CD4-positive, alpha-beta T cell (primary cell): ENCODE measurements around the gene NPRL2. TPM values are rescaled to one million over a fixed set of nuclear protein-coding genes. Genes with fewer than 3 reads are reported as not detected.

Source experiments
- ATAC-seq: fragments of 200-7000 bp; cut with Tn5 transposase; one replicate; pipeline ENCODE4 v1.10.0; 2022; ENCODE audit warnings: mild to moderate bottlenecking; ENCODE audit not compliant: poor library complexity
- CTCF ChIA-PET: fragments of 350-600 bp; sonication (Branson Sonifier 250); formaldehyde crosslinking; loops from one replicate; lab custom pipeline; 2021; ENCODE audit warnings: antibody characterized with exemption, inconsistent platforms; lab: Charles Lee
- POLR2A ChIA-PET: fragments of 350-600 bp; sonication (Branson Sonifier 250); formaldehyde crosslinking; loops from one replicate; lab custom pipeline; 2021; ENCODE audit warnings: antibody characterized with exemption, inconsistent platforms; lab: Charles Lee
- DNase-seq, 14 experiments: peaks; one replicate each; pipeline ENCODE4 v3.0.0-alpha.2; 2013 to 2020; ENCODE audit warnings: mixed read lengths in 2 of 14
- H3K27ac ChIP-seq, 2 donors: one replicate each; pipeline versions ENCODE4 v1.5.1 to v1.7.0; 2013; ENCODE audit warnings: low read length in 2 of 2, low read depth in 1 of 2, mild to moderate bottlenecking in 1 of 2
- H3K27me3 ChIP-seq, 2 experiments: 1 replicate in 1 of 2; 2 replicates in 1 of 2; pipeline versions ENCODE4 v1.6.1 to v1.7.0; 2013; ENCODE audit warnings: low read length in 2 of 2, control low read depth in 1 of 2, mild to moderate bottlenecking in 1 of 2, moderate library complexity in 1 of 2; ENCODE audit not compliant: insufficient read depth in 2 of 2, control insufficient read depth in 1 of 2
- H3K36me3 ChIP-seq: one replicate; pipeline ENCODE4 v1.6.1; 2013; ENCODE audit warnings: low read length, control low read depth; ENCODE audit not compliant: insufficient read depth
- H3K4me1 ChIP-seq: one replicate; pipeline ENCODE4 v1.6.1; 2013; ENCODE audit warnings: low read length, control low read depth; ENCODE audit not compliant: insufficient read depth
- H3K4me3 ChIP-seq: one replicate; pipeline ENCODE4 v1.5.1; 2013; ENCODE audit warnings: mild to moderate bottlenecking, low read length, moderate library complexity
- H3K9me3 ChIP-seq, 2 experiments: 1 replicate in 1 of 2; 2 replicates in 1 of 2; pipeline versions ENCODE4 v1.6.1 to v1.7.0; 2013; ENCODE audit warnings: low read length in 2 of 2, mild to moderate bottlenecking in 2 of 2, control low read depth in 1 of 2, moderate library complexity in 1 of 2; ENCODE audit not compliant: control insufficient read depth in 1 of 2, insufficient read depth in 1 of 2
- H3K27ac Mint-ChIP-seq: one replicate; pipeline ENCODE4 v1.8.0; 2020; ENCODE audit warnings: mixed read lengths
- H3K27me3 Mint-ChIP-seq: one replicate; pipeline ENCODE4 v1.8.0; 2021; ENCODE audit warnings: mixed read lengths
- H3K36me3 Mint-ChIP-seq: one replicate; pipeline ENCODE4 v1.8.0; 2021; ENCODE audit warnings: low read depth, mixed read lengths
- H3K4me1 Mint-ChIP-seq: one replicate; pipeline ENCODE4 v1.8.0; 2021; ENCODE audit warnings: low read depth, mixed read lengths
- H3K4me3 Mint-ChIP-seq: one replicate; pipeline ENCODE4 v1.8.0; 2020; ENCODE audit warnings: mild to moderate bottlenecking, mixed read lengths
- H3K9me3 Mint-ChIP-seq: one replicate; pipeline ENCODE4 v1.8.0; 2020; ENCODE audit warnings: mixed read lengths
- CTCF ChIP-seq: fragments of 200-600 bp; IDR thresholded peaks from one replicate; pipeline ENCODE4 v1.8.0; 2022; ENCODE audit warnings: antibody characterized with exemption, mild to moderate bottlenecking
- intact Hi-C, 2 experiments: fragments of 100-400 bp; cut with DNase I in 1 of 2; cut with micrococcal nuclease in 1 of 2; formaldehyde crosslinking; loops; one replicate each; pipeline versions ENCODE4 v1.15.1 to v1.9.0; 2023 to 2025; cut with DNase I, micrococcal nuclease
- total RNA-seq, 174 experiments: library from RNA in 2 of 174; stranded (reverse) in 2 of 174; gene quantifications; one replicate each; pipeline ENCODE4 v1.2.3 and lab custom pipeline; 2021 to 2026

Gene NPRL2
- total RNA-seq, 2 experiments from 2014 or later = 29.4 to 33.2 TPM

GRCh38 chr3:50378024-50378423, 27.4 kb upstream of the NPRL2 start:
- ChIA-PET POLR2A (no interaction called here), CTCF (no interaction called here)
- no peak for TF ChIP-seq CTCF
- DNase-seq (no peak), ATAC-seq (no peak)
- H3K27me3 Mint-ChIP-seq = no peaks in the 10 kb centered on the region
- no peak overlapping the region for H3K4me3 Mint-ChIP-seq
- no peaks in the 10 kb centered on the region for H3K36me3 ChIP-seq
- no peaks in the 10 kb centered on the region for H3K27me3 ChIP-seq
- no peaks in the 10 kb centered on the region for H3K36me3 Mint-ChIP-seq
- H3K27ac ChIP-seq = no peak overlapping the region
- H3K9me3 ChIP-seq = no peaks in the 10 kb centered on the region
- H3K4me1 Mint-ChIP-seq = peaks cover 6% of the 10 kb centered on the region
- intact Hi-C loops = no loop called here
- H3K4me1 ChIP-seq = no peaks in the 10 kb centered on the region
- no peak overlapping the region for H3K4me3 ChIP-seq
- H3K27ac Mint-ChIP-seq = no peak overlapping the region
- H3K9me3 Mint-ChIP-seq = no peaks in the 10 kb centered on the region

DNA sequence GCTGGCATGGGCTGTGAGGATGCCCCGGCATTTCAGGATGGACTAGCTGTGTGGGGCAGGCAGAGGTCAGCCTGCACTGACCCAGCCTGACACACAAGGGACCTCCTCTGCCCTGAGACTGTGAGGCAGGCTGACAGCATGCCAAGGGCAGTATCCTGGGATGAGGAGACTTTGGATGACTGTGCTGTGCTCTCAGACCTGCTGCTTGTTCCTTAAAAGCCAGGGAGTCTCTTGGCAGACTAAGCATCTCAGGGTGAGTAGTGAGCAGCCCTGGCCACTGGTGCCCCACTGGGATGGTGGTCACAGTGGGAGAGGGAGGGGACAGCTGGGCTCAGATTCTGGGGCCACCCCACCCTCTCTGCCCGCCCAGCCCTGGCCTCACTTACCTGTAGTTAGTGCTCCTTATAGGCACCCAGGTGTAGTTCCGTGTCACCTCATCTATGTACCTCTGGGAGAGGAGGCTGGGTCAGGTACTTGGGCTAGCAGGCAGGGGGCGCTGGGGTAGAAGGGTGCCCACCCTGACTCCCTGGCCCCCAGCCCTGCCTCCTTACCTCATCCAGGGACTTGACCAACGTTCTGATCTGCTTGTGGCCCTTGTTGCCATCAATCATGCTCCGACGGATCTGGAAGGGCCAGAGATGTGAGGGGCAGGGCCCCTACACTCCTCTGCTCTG, 24.8 kb upstream of the NPRL2 start:
- Histone ChIP-seq H3K9me3 (no peaks in the 10 kb centered on the region), H3K4me1 (peaks cover 7% of the 10 kb centered on the region), H3K4me3 (no peak overlapping the region), H3K27me3 (no peaks in the 10 kb centered on the region), H3K27ac (no peak overlapping the region), H3K36me3 (no peaks in the 10 kb centered on the region)
- no peaks in the 10 kb centered on the region for H3K27me3 Mint-ChIP-seq
- H3K9me3 Mint-ChIP-seq = no peaks in the 10 kb centered on the region
- POLR2A ChIA-PET = no interaction called here
- H3K4me3 Mint-ChIP-seq = no peak overlapping the region
- intact Hi-C loops = no loop called here
- DNase-seq (no peak), ATAC-seq (no peak)
- CTCF ChIA-PET = no interaction called here
- peaks cover 12% of the 10 kb centered on the region for H3K4me1 Mint-ChIP-seq
- H3K27ac Mint-ChIP-seq = no peak overlapping the region
- no peak for TF ChIP-seq CTCF
- H3K36me3 Mint-ChIP-seq = no peaks in the 10 kb centered on the region

GRCh38 chr3:50374363-50375257, 24.0 kb upstream of the NPRL2 start:
- Histone ChIP-seq H3K27ac (no peak overlapping the region), H3K9me3 (no peaks in the 10 kb centered on the region), H3K4me3 (no peak overlapping the region), H3K4me1 (peaks cover 7% of the 10 kb centered on the region), H3K27me3 (no peaks in the 10 kb centered on the region), H3K36me3 (no peaks in the 10 kb centered on the region)
- Mint-ChIP-seq H3K36me3 (no peaks in the 10 kb centered on the region), H3K4me3 (no peak overlapping the region), H3K27ac (no peak overlapping the region), H3K27me3 (no peaks in the 10 kb centered on the region), H3K4me1 (peaks cover 12% of the 10 kb centered on the region), H3K9me3 (no peaks in the 10 kb centered on the region)
- ATAC-seq = no peak
- no peak for DNase-seq
- no peak for TF ChIP-seq CTCF
- ChIA-PET POLR2A (no interaction called here), CTCF (no interaction called here)
- intact Hi-C loops = no loop called here
